GM18526 (cell line): ENCODE measurements around the gene ARL4D.

ENCODE experiments used
- POLR2A ChIP-seq: IDR thresholded peaks from 3 replicates; pipeline ENCODE4 v1.6.1; 2011; ENCODE audit not compliant: insufficient read length; ENCODE audit errors: extremely low read depth

ARL4D gene

DNA sequence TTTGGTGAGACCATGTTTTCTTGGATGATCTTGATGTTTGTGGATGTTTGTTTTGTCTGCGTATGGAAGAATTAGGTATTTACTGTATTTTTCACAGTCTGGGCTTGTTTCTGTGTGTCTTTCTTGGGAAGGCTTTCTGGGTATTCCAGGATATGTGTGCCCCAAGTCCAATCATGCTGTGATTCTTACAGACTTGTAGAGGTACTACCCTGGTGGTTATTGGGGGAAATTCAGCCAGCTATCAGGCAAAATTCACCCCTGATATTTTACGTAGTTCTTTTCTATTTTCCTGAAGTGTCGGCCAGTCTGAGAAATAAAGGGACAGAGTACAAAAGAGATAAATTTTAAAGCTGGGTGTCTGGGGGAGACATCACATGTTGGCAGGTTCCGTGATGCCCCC, 33.4 kb upstream of the ARL4D start:
- no peak for TF ChIP-seq POLR2A

DNA sequence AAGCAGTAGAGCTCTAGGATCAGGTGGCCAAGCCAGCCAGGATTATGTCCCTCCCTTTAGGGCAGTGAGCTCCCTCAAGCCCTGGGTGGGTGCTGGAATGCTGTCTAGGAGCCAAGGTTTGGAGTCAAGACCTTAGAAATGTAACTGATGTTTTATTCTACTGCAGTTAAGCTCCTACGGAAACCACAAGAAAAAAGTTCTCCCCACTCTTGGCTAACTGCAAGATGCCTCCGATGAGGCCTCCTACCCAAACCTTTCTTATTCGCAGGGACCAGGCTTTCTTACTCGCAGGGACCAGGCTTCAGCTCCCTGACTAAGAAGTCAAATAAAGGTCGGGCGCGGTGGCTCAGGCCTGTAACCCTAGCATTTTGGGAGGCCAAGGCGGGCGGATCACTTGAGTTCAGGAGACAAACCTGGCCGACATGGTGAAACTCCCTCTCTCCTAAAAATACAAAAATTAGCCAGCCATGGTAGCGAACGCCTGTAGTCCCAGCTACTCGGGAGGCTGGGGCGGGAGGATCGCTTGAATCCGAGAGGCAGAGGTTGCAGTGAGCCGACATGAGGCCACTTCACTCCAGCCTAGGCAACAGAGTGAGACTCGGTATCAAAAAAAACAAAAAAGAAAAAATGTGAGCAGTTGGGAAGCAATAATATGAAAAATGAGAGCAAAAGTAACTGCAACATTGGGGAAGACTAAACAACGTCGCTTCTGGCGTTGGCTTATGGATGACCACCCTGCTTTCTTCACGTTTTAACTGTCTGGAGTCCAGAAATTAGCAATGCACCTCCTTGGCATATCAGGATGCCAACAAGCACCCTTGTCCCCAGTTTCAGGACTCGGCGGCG, 31.7 kb upstream of the ARL4D start:
- no peak for TF ChIP-seq POLR2A

DNA sequence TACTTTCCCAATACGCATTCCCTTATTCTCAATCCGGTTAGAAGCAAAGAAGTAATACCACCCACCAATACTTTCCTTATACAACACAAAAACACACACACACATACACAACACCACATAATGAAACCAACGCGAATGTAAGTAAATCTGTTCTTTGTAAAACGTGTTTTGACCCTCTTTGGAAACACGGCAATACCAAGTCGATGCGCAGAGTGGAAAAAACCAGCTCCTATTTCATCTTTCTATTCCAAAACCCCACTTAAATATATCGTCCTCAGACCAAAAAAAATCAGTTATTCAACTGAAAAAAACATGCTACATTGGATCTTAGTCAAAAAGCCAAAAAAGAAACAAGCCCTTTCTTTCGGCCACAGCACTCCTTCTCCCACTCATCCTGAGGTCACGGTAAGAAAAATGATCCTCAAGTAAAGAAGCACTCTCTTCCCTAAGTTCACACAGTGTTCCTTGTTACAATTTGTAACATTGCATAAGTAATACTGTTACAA, 31.0 kb upstream of the ARL4D start:
- TF ChIP-seq POLR2A = peak; percentile 100

DNA sequence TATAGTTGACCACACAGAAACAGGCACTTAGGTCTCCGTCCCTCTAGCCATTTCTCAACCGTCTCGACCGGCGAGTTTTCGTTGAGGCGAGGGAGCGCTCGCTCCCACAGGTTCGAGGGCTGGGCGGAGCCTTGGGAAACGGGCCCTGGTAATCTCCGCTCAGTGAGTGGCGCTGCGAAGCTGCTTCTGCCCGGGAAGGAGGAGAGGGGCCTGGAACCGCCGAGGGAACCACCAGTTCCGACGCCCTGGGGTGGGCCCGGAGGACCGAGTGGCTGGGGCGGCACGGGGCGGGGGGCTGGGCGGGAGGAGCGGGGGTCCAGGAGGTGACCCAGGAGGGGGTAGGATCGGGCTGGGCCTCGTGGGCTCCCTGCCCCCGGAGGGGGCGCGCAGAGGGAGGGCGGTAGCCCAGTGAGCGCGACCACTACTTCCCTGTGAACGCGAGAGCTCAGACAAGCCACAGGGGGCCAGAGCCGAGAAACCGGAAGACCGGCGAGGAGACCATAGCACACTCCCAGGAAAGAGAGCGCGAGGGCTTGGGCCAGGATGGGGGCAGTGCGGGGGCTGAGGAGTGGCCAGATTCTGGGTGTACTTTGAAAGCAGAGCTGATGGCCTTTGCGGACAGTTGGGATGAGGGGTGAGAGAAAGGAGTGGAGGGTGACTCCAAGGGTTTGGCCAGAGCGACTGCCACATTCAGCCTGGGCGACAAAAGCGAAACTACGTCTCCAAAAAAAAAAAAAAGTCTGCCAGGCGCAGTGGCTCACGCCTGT, 29.9 kb upstream of the ARL4D start:
- peak; percentile 58 for TF ChIP-seq POLR2A

DNA sequence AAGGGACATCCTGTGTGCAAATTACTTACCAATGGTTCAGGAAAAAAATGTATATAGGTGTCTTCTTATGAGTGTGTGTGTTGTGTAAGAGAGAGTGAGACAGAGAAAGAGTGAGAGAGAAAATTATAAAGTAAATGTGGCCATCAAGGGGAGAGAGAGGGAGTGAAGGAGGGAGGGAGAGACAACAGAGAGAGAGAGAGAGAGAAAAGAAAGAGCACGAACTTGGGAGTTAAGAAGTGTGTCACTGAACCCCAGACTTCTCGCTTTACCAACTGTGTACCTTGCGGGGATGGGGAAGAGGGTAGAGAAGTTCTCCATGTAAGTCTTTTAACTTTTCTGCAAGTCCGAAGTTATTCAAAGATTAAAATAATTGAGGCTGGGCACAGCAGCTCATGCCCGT, 28.8 kb upstream of the ARL4D start:
- TF ChIP-seq POLR2A = no peak

DNA sequence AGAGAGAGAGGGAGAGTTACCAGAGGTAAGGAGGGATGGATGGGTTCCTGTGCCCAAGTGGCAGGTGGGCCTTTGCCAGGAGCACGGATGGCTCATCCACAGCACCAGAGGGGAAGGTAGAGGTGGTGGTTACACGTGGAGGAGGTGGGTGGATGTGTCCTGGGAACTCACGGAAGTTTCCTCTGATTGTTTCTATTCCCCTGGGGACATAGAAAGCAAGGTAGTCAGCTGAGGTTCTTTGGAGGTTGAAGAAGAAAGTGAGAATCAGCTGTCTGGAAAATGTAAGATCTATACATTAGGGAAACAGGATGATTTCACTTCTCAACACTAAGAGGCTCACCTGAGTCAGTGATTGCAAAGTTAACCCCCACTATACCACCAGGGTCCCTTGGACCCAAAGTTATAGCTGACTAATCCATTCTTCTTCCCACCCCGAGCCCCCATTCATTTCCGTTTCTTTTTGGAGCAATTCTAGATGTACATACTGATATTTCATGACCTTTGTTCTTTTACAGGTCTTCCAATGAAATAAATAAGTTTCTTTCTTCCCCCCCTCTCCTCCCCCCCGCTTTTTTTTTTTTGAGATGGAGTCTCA, 27.5 kb upstream of the ARL4D start:
- no peak for TF ChIP-seq POLR2A

DNA sequence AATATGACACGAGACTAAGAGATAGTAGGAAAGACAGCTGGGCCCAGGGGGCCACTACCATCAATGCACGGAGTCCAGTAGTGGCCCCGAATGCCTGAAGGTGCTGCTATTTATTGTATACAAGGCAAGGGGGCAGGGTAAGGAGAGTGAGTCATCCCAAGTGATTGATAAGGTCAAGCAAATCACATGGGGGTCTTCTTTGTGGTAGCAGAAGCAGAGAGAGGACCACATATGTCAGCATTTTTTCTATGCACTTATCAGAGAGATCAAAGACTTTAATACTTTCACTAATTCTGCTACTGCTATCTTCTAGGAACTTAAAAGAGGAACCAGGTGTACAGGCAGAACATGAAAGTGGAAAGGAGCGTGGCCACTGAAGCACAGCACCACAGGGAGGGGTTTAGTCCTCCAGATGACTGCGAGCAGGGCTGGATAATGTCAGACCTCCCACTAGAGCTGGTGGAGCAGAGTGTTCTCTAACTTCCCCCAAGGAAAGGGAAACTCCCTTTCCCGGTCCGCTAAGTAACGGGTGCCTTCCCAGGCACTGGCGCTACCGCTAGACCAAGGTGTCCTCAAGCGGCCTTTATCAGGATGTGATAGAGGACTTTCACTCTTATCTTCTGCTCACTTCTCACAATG, 26.4 kb upstream of the ARL4D start:
- no peak for TF ChIP-seq POLR2A

DNA sequence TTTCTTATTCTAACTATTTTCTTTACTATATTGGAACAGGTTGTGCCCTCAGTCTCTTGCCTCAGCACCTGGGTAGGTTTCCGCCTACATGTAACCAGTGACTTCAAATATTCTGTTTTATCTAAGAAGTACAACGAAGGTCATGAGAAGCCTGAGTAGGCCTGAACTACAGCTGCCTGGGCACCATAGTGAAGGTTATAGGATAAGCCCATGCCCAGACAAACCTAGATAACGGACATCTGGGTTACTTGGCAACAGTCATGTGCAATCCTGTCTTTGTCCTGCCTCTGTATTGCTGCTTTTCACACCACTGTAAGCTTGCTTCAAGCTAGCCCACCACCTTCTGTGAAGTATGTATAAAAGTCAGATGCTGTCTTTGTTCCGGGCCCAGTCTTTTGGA, 25.4 kb upstream of the ARL4D start:
- TF ChIP-seq POLR2A = no peak

DNA sequence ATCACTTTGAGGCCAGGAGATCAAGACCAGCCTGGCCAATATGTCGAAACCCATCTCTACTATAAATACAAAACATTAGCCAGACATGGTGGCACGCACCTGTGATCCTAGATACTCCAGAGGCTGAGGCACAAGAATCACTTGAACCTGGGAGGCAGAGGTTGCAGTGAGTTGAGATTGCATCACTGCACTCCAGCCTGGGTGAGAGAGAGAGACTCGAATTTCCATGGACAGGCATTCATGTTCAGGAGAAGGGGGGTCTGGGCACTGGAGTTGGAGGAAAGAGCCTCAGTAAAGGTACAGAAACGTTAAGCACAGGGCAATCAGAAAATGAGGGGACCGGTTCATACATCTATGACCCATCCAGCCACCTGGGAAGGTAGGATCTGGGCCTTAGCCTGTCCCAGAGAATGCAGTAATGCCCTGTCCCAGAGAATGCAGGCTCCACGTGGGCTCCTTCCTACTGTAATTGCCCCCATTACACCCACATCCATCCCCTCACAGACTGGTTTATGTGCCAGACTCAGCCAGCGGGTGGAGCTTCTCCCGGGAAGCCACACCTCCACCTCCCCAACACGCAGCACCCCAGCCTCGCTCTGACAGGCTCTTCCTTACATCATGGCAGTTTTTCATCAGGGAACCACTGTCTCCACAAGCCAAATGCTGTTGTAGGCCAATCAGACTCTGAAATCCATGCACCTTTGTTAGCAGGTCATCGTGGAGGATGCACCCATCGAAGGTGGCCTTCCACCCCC, 21.6 kb upstream of the ARL4D start:
- TF ChIP-seq POLR2A = no peak

DNA sequence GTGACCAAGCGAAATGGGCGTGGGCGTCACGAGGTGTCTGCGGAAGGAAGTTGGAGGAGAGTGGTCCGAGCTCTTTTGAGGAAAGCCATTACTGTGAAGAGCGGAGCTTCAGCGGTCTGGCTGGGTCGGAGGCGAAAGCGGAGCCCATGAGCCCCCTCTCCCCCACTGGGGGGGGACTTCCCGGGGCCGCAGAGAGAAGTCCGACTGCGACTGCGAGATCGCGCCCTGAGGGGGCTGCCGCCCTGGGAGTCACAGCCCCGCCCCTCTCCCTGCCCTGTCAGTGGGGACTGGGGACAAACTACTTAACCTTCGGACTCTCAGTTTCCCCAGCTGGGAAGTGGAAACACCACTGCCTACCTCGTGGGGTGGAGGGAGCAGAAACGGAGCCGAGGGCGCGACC, 20.0 kb upstream of the ARL4D start:
- TF ChIP-seq POLR2A = no peak

DNA sequence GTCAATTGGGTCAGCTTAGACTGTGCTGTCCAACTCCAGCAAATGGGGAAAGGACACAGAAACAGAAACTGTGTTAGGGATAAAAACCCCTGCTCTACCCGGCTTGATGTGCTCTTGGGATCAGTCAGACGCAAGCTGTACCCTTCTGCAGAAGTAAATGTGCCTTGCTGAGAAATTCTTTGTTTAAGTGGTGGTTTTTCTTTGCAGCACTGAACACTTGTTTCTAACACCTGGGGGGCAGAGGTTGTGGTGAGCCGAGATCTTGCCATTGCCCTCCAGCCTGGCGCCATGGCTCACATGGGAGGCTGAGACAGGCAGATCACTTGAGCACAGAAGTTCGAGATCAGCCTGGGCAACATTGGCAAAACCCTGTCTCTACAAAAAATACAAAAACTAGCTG, 18.5 kb upstream of the ARL4D start:
- TF ChIP-seq POLR2A = no peak

DNA sequence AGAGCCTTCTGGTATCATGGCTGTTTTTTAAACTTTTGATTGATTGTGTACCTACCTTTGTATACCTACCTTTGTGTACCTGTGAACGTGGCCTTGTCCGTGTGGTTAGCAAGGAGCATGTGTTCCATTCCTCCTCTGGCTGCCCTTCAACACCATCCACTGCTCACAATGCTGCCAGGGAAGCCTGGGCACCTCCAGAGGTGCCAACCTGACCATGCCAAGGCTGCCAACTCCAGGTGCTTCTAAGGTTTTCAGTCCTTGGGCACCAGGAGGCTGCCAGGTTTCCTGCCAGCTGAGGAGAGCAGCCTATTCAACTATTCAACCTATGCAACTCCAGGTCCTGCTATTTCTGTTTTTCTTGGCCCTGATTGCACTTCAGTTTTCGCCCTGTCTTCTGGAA, 17.6 kb upstream of the ARL4D start:
- no peak for TF ChIP-seq POLR2A

DNA sequence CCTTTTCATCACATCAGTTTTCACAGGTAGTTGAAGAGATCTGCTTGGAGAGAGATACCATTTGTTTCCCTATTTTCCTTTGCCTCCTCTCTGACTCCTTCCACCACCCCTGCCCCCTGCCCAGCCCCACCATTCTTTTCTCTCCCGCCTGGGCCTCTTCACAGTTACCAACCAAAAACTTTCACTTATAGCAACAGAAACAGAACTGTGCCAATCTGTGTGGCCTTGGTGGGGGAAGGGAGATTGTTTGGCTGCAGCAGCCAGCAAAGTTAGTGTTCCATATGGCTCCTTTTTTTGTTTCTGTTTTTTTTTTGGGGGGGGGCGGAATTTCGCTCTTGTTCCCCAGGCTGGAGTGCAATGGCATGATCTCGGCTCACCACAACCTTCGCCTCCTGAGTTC, 17.2 kb upstream of the ARL4D start:
- no peak for TF ChIP-seq POLR2A

DNA sequence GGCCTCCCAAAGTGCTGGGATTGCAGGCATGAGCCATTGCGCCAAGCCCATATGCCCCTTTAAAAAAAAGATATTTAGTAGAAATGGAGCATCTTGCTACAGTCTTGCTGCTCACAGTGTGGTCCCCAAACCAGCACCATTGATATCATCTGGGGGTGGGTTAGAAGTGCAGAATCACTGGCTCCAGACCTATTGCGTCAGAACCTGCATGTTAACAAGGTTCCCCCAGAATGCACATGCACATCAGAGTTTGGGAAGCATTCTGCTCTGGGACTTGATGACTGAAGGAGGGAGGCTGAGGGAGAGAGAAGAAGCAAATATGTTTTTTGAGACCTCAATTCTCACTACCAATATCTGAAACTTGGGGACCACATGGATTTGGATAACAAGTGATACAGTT, 16.0 kb upstream of the ARL4D start:
- no peak for TF ChIP-seq POLR2A

DNA sequence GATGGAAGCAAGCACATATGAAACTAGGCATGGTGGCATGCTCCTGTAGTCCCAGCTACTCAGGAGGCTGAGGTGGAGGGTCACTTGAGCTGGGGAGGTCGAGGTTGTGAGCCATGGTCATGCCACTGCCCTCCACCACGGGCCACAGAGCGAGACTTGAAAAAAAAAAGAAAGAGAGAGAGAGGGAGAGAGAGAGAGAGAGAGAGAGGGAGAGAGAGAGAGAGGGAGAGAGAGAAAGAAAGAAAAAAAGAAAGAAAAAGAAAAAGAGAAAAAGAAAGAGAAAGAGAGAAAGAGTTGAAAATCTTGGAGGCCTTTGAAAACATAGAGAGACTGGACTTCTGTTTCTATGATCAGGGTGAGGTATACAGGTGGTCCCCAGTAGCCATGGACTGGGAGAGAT, 15.4 kb upstream of the ARL4D start:
- TF ChIP-seq POLR2A = no peak
